HepG2 (cell line): ENCODE measurements around the gene NUBPL. TPM values are rescaled to one million over a fixed set of nuclear protein-coding genes. Genes with fewer than 3 reads are reported as not detected.

Experiments used
- ATAC-seq: fragments of 200-7000 bp; cut with Tn5 transposase; 3 replicates; pipeline ENCODE4 v1.9.1; 2020; ENCODE audit warnings: mild to moderate bottlenecking, moderate library complexity
- BruUV-seq: library from RNA; stranded (reverse); fragments of 400-500 nt; replicated peaks from 2 replicates; lab custom pipeline; 2021; lab: Mats Ljungman, UMichigan
- CTCF ChIA-PET: fragments of 300-600 bp; formaldehyde crosslinking; extraction: SDS; loops from one replicate; lab custom pipeline; 2021; ENCODE audit warnings: low total read pairs, inconsistent platforms, low intra/inter-chr PET ratio; lab: Yijun Ruan, JAX
- POLR2A ChIA-PET: fragments of 350-600 bp; sonication (Branson Sonifier 250); formaldehyde crosslinking; loops from one replicate; lab custom pipeline; 2020; ENCODE audit warnings: antibody characterized with exemption, inconsistent platforms; lab: Yijun Ruan, JAX
- DNase-seq: peaks from one replicate; pipeline ENCODE4 v3.0.0-alpha.2; 2015; ENCODE audit warnings: low spot score
- FAIRE-seq: peaks from 3 replicates; lab custom pipeline; 2011; peaks lifted over from hg19 to GRCh38; lab: Jason Lieb, UNC
- H2AFZ ChIP-seq: one replicate; pipeline ENCODE4 v1.6.1; 2011; ENCODE audit warnings: low read length, inconsistent platforms
- H3K27ac ChIP-seq: fragments of 300-600 bp; 3 replicates; pipeline ENCODE4 v1.8.0; 2011; ENCODE audit warnings: mixed run types, mild to moderate bottlenecking, mixed read lengths, low read length, inconsistent platforms; ENCODE audit not compliant: insufficient read depth; ENCODE audit errors: extremely low read length
- H3K27me3 ChIP-seq, 2 experiments: fragments of 200-600 bp in 1 of 2; 2 replicates in 1 of 2; 3 replicates in 1 of 2; pipeline versions ENCODE4 v1.6.0 to v1.8.0; 2011; ENCODE audit warnings: low read length in 2 of 2, mild to moderate bottlenecking in 2 of 2, moderate library complexity in 2 of 2, inconsistent platforms in 1 of 2; ENCODE audit not compliant: insufficient read depth in 2 of 2, control insufficient read depth in 1 of 2
- H3K36me3 ChIP-seq, 2 experiments: fragments of 200-600 bp in 1 of 2; replicated peaks in 1 of 2; 2 replicates in 1 of 2; 3 replicates in 1 of 2; pipeline versions ENCODE4 v1.5.1 to v1.8.0; 2011; ENCODE audit warnings: low read length in 2 of 2, inconsistent platforms in 1 of 2; ENCODE audit not compliant: insufficient read depth in 2 of 2, control insufficient read depth in 1 of 2
- H3K4me1 ChIP-seq: 2 replicates; pipeline ENCODE4 v1.5.1; 2012; ENCODE audit warnings: low read length, inconsistent platforms; ENCODE audit not compliant: insufficient read depth
- H3K4me2 ChIP-seq: 2 replicates; pipeline ENCODE4 v1.6.0; 2011; ENCODE audit warnings: low read depth, low read length, inconsistent platforms
- H3K4me3 ChIP-seq, 3 experiments: fragments of 200-600 bp in 1 of 3; sonication (generic), shearing (Covaris generic) in 1 of 3; replicated peaks in 1 of 3; 2 replicates each; pipeline ENCODE4 v1.5.1; 2011 to 2016; ENCODE audit warnings: low read length in 3 of 3, inconsistent platforms in 2 of 3, low read depth in 2 of 3, mild to moderate bottlenecking in 2 of 3, control low read depth in 1 of 3, mixed read lengths in 1 of 3; ENCODE audit not compliant: insufficient read depth in 1 of 3
- H3K79me2 ChIP-seq: one replicate; pipeline ENCODE4 v1.6.1; 2011; ENCODE audit warnings: low read length, inconsistent platforms; ENCODE audit not compliant: insufficient read depth
- H3K9ac ChIP-seq: 2 replicates; pipeline ENCODE4 v1.6.0; 2011; ENCODE audit warnings: mild to moderate bottlenecking, low read depth, low read length, inconsistent platforms; ENCODE audit not compliant: insufficient read depth
- H3K9me3 ChIP-seq: 2 replicates; pipeline ENCODE4 v1.5.1; 2012; ENCODE audit warnings: mild to moderate bottlenecking, low read length
- H4K20me1 ChIP-seq: 2 replicates; pipeline ENCODE4 v1.6.0; 2011; ENCODE audit warnings: inconsistent platforms, mild to moderate bottlenecking, low read length, moderate library complexity; ENCODE audit not compliant: insufficient read depth
- HNRNPK ChIP-seq: fragments of 200-400 bp; formaldehyde crosslinking; IDR thresholded peaks from 2 replicates; pipeline ENCODE4 v1.6.1; 2018; ENCODE audit warnings: low read length, low read depth, moderate library complexity, mild to moderate bottlenecking; ENCODE audit not compliant: poor library complexity, severe bottlenecking
- ZSCAN21 ChIP-seq: sonication (generic); formaldehyde crosslinking; IDR thresholded peaks from 2 replicates; pipeline ENCODE4 v1.8.0; 2022; ENCODE audit warnings: mild to moderate bottlenecking, missing genetic modification reagents, moderate library complexity, borderline replicate concordance
- WGBS: methylation state at CpG from one replicate; pipeline ENCODE4 v1.1.6; 2017; ENCODE audit warnings: low lambda C conversion rate; 5-methylcytosine and 5-hydroxymethylcytosine counted together
- in situ Hi-C: cut with HindIII; loops from 2 replicates; pipeline ENCODE4 v1.10.0; 2017; ENCODE audit warnings: low pct_unique_long_range_greater_than_20kb; ENCODE audit not compliant: extremely low pct_ligation_motif_present
- intact Hi-C: fragments of 100-400 bp; cut with micrococcal nuclease; formaldehyde crosslinking; loops from one replicate; pipeline ENCODE4 v1.10.0; 2022; ENCODE audit not compliant: unreplicated experiment
- polyA plus RNA-seq, 8 experiments: library from polyadenylated mRNA; depleted of rRNA in 3 of 8; stranded (reverse) in 7 of 8; unstranded in 1 of 8; fragments of >200 nt; fragmentation: Illumina TruSeq in 4 of 8; extraction: Trizol in 4 of 8; gene quantifications; 2 replicates each; pipeline versions ENCODE4 v1.2.1 to v1.2.3, GENCODE V29; 2011 to 2016; ENCODE audit warnings: low read depth in 4 of 8, missing spikeins in 1 of 8, mixed read lengths in 1 of 8; ENCODE audit not compliant: insufficient read depth in 1 of 8
- total RNA-seq, 5 experiments: library from RNA; depleted of rRNA; stranded (reverse); fragments of >200 nt; fragmentation: Illumina TruSeq; extraction: Trizol; gene quantifications; 2 replicates each; pipeline ENCODE4 v1.2.3, GENCODE V29; 2016; ENCODE audit warnings: low read depth in 1 of 5
- TF ChIP-seq, protein P1 (sequence below): sonication (generic); formaldehyde crosslinking; IDR thresholded peaks from 2 replicates; pipeline ENCODE4 v1.4.0; 2020; ENCODE audit warnings: missing genetic modification reagents
- TF ChIP-seq, protein P2 (sequence below): sonication (generic); formaldehyde crosslinking; IDR thresholded peaks from 2 replicates; pipeline ENCODE4 v1.5.0; 2020; ENCODE audit warnings: missing genetic modification reagents

Gene NUBPL
- total and polyA plus RNA-seq, 2 of the 13 experiments (the other 11 are each of a cell fraction or from before 2014, with no cell fraction given), result 21.3 to 44.1 TPM

DNA sequence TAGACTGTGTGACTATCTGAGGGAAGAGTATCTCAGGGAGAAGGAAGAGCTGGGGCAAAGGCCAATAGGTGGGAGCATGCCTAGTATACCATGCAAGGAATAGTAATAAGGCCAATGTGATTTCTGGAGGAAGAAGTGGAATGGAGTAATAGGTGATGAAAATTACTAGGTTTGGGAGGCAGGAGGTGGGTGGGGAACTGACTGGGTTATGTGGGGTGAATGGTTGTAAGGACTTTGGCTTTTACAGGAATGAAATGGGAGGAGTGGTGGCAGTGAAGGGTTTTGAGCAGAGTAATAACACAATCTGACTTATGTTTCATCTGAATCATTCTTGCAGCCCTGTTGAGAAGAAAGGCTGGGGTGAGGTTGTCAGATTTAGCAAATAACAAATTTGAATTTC lies 30.9 kb downstream of the NUBPL start:
- BruUV-seq, result no TSS peak
- in situ Hi-C loops (no loop called here), intact Hi-C loops (no loop called here)
- Histone ChIP-seq H3K4me3 (no peak overlapping the region), H3K79me2 (no peaks in the 10 kb centered on the region), H3K27me3 (no peaks in the 10 kb centered on the region), H3K4me2 (no peak overlapping the region), H2AFZ (no peak overlapping the region), H3K4me1 (peaks cover 16% of the 10 kb centered on the region), H3K9ac (no peak overlapping the region), H3K36me3 (no peaks in the 10 kb centered on the region), H3K27ac (no peak overlapping the region), H4K20me1 (no peaks in the 10 kb centered on the region), H3K9me3 (no peaks in the 10 kb centered on the region)
- no peak for FAIRE-seq
- peak; percentile 9 for TF ChIP-seq HNRNPK
- TF ChIP-seq, protein P1, sequence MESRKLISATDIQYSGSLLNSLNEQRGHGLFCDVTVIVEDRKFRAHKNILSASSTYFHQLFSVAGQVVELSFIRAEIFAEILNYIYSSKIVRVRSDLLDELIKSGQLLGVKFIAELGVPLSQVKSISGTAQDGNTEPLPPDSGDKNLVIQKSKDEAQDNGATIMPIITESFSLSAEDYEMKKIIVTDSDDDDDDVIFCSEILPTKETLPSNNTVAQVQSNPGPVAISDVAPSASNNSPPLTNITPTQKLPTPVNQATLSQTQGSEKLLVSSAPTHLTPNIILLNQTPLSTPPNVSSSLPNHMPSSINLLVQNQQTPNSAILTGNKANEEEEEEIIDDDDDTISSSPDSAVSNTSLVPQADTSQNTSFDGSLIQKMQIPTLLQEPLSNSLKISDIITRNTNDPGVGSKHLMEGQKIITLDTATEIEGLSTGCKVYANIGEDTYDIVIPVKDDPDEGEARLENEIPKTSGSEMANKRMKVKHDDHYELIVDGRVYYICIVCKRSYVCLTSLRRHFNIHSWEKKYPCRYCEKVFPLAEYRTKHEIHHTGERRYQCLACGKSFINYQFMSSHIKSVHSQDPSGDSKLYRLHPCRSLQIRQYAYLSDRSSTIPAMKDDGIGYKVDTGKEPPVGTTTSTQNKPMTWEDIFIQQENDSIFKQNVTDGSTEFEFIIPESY (CRISPR knock-in tag), result no peak
- POLR2A ChIA-PET, result no interaction called here
- ATAC-seq, result peak; percentile 34
- CTCF ChIA-PET, result no interaction called here
- DNase-seq, result no peak

DNA sequence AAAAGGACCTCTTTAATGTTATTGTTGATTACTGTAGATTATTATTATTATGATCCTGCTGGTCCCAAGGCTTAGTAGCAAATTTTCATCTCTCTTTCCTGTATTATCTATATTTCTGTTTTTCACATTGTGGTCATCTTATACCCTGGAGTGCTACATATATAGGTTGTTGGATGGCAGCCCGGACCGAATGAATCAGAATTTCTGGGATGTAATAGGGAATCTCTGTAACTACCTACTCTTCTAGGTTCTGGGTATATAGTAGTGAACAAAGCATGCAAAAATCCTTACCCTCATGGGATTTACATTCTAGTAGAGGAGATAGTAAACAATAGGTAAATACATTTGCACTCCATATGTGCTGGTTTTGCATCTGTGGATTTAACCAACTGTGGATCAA lies 31.4 kb downstream of the NUBPL start:
- no peaks in the 10 kb centered on the region for H3K9me3 ChIP-seq
- POLR2A ChIA-PET, result no interaction called here
- TF ChIP-seq HNRNPK (peak; percentile 1), ZSCAN21 (CRISPR knock-in tag) (no peak)
- TF ChIP-seq, protein P2, sequence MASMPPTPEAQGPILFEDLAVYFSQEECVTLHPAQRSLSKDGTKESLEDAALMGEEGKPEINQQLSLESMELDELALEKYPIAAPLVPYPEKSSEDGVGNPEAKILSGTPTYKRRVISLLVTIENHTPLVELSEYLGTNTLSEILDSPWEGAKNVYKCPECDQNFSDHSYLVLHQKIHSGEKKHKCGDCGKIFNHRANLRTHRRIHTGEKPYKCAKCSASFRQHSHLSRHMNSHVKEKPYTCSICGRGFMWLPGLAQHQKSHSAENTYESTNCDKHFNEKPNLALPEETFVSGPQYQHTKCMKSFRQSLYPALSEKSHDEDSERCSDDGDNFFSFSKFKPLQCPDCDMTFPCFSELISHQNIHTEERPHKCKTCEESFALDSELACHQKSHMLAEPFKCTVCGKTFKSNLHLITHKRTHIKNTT, result no peak
- TF ChIP-seq, all 625 proteins: peak for 1
- CTCF ChIA-PET, result no interaction called here
- Histone ChIP-seq H4K20me1 (no peaks in the 10 kb centered on the region), H2AFZ (no peak overlapping the region), H3K9ac (no peak overlapping the region), H3K27ac (no peak overlapping the region), H3K79me2 (no peaks in the 10 kb centered on the region), H3K4me1 (peaks cover 16% of the 10 kb centered on the region), H3K36me3 (no peaks in the 10 kb centered on the region), H3K4me2 (no peak overlapping the region), H3K27me3 (no peaks in the 10 kb centered on the region), H3K4me3 (no peak overlapping the region)
- FAIRE-seq (no peak), DNase-seq (no peak), ATAC-seq (no peak)
- in situ Hi-C loops (no loop called here), intact Hi-C loops (no loop called here)
- BruUV-seq, result TSS peak; percentile 34
- 100% methylated on average over 2 of the region's 2 CpGs for WGBS
